Astrocyte of the spinal cord (primary cell): ENCODE data around the gene C6orf47.

Experiments
- DNase-seq: peaks from one replicate; pipeline ENCODE4 v3.0.0; 2011; ENCODE audit warnings: low read depth, low spot score
- H3K4me3 ChIP-seq: 2 replicates; pipeline ENCODE4 v1.5.1; 2011; ENCODE audit warnings: low read depth, mild to moderate bottlenecking, low read length, moderate library complexity
- in situ Hi-C: cut with HindIII; loops from 2 replicates; pipeline ENCODE4 v1.10.0; 2017; ENCODE audit warnings: low sequenced_read_pairs
- TF ChIP-seq, protein P1 (sequence below): IDR thresholded peaks from 2 replicates; pipeline ENCODE4 v1.5.1; 2012; ENCODE audit warnings: low read depth, mild to moderate bottlenecking, low read length, inconsistent platforms

Gene C6orf47

DNA sequence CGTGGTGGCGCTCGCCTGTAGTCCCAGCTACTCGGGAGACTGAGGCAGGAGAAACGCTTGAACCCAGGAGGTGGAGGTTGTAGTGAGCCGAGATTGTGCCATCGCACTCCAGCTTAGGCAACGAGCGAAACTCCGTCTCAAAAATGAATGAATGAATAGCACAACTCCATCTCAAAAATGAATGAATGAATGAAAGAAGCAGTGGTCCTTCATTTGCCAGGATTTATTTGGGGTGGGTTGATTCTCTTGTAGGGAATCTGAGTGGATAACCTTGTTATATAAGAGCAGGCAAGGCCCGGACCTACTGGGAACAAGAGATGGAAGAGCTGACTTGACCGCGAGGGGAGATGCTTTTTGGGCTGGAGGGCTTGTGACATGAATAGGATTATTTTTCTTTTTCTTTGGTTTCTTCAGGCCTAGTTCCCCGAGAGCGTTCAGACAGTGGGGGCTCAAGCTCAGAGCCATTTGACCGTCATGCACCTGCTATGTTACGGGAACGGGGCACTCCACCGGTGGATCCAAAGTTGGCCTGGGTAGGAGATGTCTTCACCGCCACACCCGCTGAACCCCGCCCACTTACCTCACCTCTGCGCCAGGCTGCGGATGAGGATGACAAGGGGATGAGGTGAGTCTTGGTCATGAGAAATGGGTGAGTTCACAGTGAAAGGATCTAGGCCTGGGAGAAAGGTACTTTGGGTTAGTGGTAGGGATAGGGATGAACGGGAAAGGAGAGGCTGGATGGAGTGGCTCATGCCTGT, 30.2 kb downstream of the C6orf47 start:
- no peak for DNase-seq
- in situ Hi-C loops, result no loop called here
- TF ChIP-seq, protein P1, sequence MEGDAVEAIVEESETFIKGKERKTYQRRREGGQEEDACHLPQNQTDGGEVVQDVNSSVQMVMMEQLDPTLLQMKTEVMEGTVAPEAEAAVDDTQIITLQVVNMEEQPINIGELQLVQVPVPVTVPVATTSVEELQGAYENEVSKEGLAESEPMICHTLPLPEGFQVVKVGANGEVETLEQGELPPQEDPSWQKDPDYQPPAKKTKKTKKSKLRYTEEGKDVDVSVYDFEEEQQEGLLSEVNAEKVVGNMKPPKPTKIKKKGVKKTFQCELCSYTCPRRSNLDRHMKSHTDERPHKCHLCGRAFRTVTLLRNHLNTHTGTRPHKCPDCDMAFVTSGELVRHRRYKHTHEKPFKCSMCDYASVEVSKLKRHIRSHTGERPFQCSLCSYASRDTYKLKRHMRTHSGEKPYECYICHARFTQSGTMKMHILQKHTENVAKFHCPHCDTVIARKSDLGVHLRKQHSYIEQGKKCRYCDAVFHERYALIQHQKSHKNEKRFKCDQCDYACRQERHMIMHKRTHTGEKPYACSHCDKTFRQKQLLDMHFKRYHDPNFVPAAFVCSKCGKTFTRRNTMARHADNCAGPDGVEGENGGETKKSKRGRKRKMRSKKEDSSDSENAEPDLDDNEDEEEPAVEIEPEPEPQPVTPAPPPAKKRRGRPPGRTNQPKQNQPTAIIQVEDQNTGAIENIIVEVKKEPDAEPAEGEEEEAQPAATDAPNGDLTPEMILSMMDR, result no peak
- no peak overlapping the region for H3K4me3 ChIP-seq

DNA sequence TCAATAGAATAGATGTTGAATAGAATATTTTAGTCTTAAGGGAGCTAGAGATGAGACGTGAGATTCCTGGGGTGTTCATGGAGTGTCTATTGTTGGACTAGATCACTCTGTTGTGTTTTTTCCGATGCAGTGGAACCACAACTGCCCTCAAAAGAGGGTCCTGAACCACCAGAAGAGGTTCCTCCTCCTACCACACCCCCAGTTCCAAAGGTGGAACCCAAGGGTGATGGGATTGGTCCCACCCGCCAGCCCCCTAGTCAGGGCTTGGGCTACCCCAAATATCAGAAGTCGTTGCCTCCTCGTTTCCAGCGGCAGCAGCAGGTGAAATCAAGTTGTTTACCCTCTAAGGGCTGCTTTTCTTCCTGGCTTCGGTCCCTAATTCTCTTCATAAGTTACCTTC, 31.6 kb downstream of the C6orf47 start:
- TF ChIP-seq, protein P1, result no peak
- in situ Hi-C loops, result no loop called here
- H3K4me3 ChIP-seq, result no peak overlapping the region
- DNase-seq, result no peak

DNA sequence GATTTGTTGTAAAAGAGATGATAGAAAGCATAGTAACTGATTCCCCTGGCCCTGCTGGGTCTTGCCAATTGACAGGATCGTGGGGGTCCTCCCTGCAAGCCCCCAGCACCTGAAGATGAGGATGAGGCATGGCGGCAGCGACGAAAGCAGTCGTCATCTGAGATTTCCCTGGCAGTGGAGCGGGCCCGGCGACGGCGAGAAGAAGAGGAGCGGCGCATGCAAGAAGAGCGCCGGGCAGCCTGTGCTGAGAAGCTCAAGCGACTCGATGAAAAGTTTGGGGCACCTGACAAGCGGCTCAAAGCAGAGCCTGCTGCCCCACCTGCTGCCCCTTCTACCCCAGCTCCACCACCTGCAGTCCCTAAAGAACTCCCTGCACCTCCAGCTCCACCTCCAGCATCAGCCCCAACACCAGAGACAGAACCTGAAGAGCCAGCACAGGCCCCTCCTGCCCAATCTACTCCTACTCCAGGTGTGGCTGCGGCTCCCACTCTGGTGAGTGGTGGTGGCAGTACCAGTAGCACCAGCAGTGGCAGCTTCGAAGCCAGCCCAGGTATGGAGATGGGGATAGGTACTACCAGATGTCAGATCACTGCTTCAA, 32.8 kb downstream of the C6orf47 start:
- no peak overlapping the region for H3K4me3 ChIP-seq
- in situ Hi-C loops, result no loop called here
- TF ChIP-seq, protein P1, result no peak
- DNase-seq, result no peak

DNA sequence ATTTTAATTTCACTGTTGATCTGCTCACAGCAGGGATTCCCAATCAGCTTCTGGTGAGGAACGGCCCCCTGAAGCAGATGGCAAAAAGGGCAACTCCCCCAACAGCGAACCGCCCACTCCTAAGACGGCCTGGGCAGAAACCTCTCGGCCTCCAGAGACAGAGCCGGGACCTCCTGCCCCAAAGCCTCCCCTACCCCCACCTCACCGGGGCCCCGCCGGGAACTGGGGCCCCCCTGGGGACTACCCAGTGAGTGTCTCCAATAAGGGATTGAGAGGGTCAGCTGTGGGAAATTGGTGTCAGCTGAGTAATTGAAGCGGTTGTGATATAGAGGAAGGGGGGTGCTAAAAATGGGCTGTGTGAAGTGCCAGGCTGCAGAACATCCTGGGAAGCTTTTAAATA, 33.6 kb downstream of the C6orf47 start:
- in situ Hi-C loops, result no loop called here
- H3K4me3 ChIP-seq, result no peak overlapping the region
- TF ChIP-seq, protein P1, result no peak
- DNase-seq, result no peak

DNA sequence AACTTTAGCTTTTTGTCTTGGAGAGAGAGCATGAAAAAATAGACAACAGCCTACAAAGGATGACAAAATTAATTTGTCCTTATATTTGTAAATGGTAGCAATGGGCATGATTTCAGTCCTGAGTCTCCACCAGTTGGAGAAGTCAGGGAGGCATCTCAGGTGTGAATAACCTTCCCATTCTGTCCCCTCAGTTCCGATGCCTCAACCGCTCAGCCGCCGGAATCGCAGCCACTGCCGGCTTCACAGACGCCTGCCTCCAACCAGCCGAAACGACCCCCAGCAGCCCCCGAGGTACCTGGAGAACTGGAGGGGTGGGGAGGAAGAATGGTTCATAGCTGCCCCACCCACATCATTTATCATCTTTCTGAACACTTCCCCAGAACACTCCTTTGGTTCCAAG, 36.5 kb downstream of the C6orf47 start:
- in situ Hi-C loops, result no loop called here
- TF ChIP-seq, protein P1, result no peak
- H3K4me3 ChIP-seq, result no peak overlapping the region
- no peak for DNase-seq

DNA sequence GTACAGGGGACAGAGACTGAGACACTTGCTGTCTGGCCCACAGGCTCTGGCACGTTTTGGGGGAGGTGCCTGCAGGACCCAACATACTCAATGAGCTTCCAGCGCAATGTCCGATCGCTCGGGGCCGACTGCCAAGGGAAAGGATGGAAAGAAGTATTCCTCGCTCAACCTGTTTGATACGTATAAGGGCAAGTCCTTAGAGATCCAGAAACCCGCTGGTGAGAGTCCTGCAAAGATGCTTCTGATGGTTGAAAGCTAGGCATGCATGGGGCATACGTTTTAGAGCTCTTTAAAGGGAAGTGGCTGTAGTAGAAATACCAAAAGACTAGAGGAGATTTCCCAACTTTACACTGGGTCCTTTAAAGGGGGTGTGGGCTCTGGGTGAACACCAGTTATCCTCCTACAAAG, 37.9 kb downstream of the C6orf47 start:
- TF ChIP-seq, protein P1, result no peak
- in situ Hi-C loops, result no loop called here
- DNase-seq, result no peak
- H3K4me3 ChIP-seq, result peak overlapping the region; percentile 61
